ENCODE measurements around the gene TIMP3.

The TIMP3 gene

DNA sequence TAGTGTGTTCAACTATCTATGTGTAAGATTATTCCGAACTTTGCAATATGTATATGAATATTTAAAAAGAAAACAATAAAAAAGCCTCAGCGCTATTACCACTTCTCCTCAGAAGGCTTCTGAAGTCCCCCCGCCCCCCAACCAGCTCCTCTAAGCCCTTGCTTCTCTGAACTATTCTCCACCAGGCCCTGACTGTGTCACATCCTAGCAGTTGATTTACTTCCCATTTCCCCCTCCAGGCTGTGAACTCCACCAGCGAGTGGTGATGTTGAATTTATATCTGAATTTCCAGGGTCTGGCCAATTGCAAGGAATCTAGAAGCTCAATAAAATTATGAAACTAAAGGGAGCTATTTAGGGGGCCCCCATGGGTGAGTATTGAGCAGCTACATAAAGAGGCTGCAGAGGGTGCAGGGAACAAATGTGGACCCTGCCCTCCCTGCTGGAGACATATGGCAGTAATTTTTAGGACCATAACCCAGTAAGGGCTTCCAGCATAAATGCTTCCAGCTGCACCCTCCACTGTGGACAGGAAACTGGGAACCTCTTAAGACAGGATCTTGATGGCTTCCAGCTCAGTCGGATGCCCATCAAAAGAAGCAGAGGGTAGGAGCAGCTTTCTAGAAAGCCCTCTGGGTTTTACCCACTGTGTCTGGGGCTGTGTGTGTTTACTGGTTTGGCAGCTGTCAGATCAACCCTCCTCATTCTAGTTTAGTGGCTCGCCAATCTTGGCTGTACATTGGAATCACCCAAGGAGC lies 81.4 kb downstream of the TIMP3 start:
- H3K9me3 Mint-ChIP-seq, result no peaks in the 10 kb centered on the region
- H3K4me1 Mint-ChIP-seq, result peaks cover 13% of the 10 kb centered on the region
- ATAC-seq, result no peak
- H3K27me3 Mint-ChIP-seq, result peaks cover 28% of the 10 kb centered on the region
- no peak overlapping the region for H3K27ac Mint-ChIP-seq
- no peaks in the 10 kb centered on the region for H3K36me3 Mint-ChIP-seq
- no peak overlapping the region for H3K4me3 Mint-ChIP-seq

DNA sequence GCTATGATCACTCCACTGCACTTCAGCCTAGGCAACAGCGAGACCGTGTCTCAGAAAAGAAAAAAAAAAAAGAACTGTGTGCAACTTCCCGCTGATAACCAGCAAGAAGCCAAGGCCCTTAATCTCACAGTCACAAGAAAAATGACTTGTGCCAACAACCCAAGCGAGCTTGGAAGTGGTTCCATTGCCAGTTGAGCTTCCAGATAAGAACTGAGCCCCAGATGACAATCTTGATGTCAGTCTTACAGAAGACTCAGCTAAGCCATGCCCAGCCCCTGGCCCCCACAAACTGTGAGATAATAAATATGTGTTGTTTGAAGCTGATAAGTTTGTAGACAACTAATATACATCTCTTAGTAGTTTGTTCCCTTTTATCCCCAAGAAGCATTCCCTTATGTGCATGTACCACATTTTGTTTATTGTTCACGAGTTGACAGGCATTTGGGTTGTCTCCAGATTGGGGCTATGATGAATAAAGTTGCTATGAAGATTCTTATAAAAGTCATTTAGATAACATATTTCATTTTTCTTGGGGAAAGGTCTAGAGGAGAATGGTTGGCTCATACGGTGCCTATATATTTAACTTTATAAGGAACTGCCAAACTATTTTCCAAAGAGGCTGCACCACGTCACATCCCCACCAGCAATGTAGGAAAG lies 85.9 kb downstream of the TIMP3 start:
- H3K27ac Mint-ChIP-seq, result no peak overlapping the region
- ATAC-seq, result no peak
- H3K9me3 Mint-ChIP-seq, result no peaks in the 10 kb centered on the region
- peaks cover 5% of the 10 kb centered on the region for H3K27me3 Mint-ChIP-seq
- H3K4me1 Mint-ChIP-seq, result no peaks in the 10 kb centered on the region
- H3K36me3 Mint-ChIP-seq, result no peaks in the 10 kb centered on the region
- no peak overlapping the region for H3K4me3 Mint-ChIP-seq

DNA sequence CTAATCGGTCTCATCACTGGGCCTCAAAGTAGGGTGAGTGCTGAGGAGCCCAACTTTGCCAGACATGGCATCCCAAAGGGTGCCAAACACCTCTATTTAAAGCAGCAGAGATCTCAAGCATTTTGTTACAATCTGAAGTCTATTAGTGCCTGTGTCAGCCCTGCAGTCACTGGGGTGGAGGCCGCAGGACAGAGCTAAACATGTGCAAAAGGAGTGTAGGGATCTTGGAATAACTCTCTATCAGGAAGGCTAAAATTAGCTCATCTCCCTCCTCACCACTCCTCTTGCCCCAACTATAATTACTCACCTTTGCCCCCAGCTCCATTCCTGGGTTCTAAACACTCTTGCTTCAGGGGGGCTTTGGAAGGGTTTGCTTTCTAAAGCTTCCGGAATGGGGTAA lies 87.5 kb downstream of the TIMP3 start:
- Mint-ChIP-seq H3K4me1 (no peaks in the 10 kb centered on the region), H3K9me3 (no peaks in the 10 kb centered on the region), H3K27me3 (peaks cover 14% of the 10 kb centered on the region), H3K27ac (no peak overlapping the region), H3K4me3 (no peak overlapping the region), H3K36me3 (no peaks in the 10 kb centered on the region)
- no peak for ATAC-seq

DNA sequence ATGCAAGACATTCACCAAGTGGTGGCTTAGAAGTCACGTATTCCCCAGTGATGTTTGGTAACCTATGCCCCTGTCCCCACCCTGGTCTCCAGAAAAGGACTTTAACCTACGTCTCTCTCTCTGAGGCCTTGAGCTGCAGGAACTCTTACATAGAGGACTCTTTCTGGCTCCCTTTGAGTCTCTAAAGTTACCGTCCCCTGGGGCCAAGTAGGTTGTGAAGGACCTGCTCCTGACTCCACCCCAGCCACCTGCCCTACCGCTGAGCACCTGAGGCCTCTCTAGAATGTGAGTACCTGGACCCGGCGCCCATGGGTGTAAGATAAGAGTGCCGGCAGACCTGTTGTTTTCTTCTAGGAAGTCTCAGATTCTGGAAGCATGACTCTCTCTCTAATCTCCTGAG lies 95.4 kb downstream of the TIMP3 start:
- Mint-ChIP-seq H3K4me3 (no peak overlapping the region), H3K27ac (no peak overlapping the region), H3K27me3 (peaks cover 14% of the 10 kb centered on the region), H3K4me1 (no peaks in the 10 kb centered on the region), H3K36me3 (no peaks in the 10 kb centered on the region), H3K9me3 (no peaks in the 10 kb centered on the region)
- ATAC-seq, result no peak

DNA sequence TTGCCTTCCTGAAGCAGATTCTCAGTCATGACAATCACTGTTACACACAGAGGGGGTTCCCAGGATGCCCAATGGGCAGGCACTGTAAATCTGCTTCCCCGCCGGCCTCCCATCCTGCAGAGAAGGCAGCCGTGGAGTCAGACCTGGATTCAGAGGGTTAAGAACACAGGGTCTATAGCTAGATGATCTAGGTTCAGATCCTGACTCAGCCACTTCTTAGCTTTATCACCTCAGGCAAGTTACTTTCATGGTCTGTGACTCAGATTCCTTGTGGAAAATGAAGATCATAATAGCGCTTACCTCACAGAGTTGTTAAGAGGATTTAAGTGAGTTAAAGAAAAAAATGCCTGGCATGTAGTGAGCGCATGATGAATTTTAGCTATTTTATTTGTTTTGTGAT lies 95.9 kb downstream of the TIMP3 start:
- ATAC-seq, result no peak
- Mint-ChIP-seq H3K4me1 (no peaks in the 10 kb centered on the region), H3K27ac (no peak overlapping the region), H3K4me3 (no peak overlapping the region), H3K27me3 (peaks cover 10% of the 10 kb centered on the region), H3K36me3 (no peaks in the 10 kb centered on the region), H3K9me3 (no peaks in the 10 kb centered on the region)

DNA sequence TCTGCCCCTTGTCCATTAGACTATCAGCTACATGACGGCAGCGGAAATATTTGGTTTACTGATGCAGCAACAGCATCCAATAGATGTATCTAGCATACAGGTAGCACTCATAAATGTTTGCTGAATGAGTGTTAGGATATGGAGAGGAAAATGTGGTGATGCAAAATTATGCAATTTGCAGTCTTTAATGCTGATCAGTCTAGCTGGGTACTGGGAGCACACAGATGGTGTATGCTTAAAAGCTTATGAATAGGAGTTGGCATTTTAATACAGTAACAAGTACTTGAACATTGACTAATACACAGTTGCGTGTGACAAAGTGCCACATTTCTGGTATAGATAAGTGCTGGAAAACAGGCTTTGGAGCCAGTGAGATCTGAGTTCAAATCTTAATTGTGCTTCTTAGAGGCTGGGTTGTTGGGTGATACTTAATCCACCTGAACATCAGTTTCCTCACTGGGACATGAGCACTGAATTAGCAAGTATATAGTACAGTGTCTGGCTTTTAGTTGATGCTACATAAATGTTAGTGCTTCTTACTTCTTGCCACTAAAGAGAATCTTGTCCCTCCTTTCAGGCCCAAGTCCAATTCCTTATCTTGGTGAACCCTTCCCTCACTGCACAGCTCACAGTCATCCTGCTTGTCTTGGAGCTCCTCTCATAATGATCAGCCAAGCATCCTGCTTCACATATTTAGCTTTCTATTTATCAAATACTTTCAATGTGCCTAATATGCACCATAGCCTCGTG lies 99.6 kb downstream of the TIMP3 start:
- H3K9me3 Mint-ChIP-seq, result no peaks in the 10 kb centered on the region
- no peak overlapping the region for H3K27ac Mint-ChIP-seq
- no peak for ATAC-seq
- no peak overlapping the region for H3K4me3 Mint-ChIP-seq
- no peaks in the 10 kb centered on the region for H3K4me1 Mint-ChIP-seq
- H3K36me3 Mint-ChIP-seq, result no peaks in the 10 kb centered on the region
- H3K27me3 Mint-ChIP-seq, result no peaks in the 10 kb centered on the region

DNA sequence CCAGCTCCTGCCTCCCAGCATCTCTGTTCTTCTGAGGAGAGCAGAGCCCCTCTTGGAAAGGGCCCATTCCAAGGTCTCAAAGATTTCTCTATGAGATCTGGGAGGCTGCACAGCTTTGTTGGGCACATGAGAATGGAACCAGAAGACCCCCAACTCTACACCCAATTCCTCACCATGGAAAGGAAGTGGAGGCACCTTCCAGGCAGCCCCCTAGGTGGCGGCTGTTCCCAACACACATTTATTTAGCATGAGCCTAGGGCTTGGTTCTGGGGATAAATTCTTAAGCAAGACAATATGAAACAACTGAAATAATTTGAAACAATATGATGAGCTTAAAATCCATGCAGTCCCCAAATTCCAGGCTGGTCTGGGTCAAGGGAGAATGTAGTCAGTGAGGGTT lies 100.4 kb downstream of the TIMP3 start:
- H3K9me3 Mint-ChIP-seq, result no peaks in the 10 kb centered on the region
- no peak for ATAC-seq
- no peaks in the 10 kb centered on the region for H3K4me1 Mint-ChIP-seq
- H3K4me3 Mint-ChIP-seq, result no peak overlapping the region
- H3K27me3 Mint-ChIP-seq, result no peaks in the 10 kb centered on the region
- no peaks in the 10 kb centered on the region for H3K36me3 Mint-ChIP-seq
- no peak overlapping the region for H3K27ac Mint-ChIP-seq

DNA sequence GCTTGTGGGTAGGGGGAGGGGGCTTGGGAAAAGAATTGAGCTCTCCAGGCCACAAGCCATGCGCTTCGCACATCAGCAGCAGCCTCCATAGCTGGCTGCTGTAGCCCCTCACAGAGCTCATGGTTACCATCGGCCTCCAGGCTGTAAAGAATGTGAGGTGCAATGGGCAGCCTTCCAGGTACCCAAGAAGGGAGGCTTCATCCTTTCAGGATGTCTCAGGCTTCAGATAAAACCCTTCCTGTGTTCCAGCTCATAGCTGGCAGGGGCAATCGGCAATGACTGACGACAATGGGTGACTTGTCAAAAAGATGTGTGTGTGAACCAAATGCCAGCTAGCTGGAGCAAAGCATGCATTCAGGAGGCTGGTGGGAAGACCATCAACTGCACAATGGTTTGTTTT lies 102.0 kb downstream of the TIMP3 start:
- ATAC-seq, result no peak
- H3K9me3 Mint-ChIP-seq, result no peaks in the 10 kb centered on the region
- no peaks in the 10 kb centered on the region for H3K27me3 Mint-ChIP-seq
- no peaks in the 10 kb centered on the region for H3K4me1 Mint-ChIP-seq
- no peak overlapping the region for H3K27ac Mint-ChIP-seq
- H3K4me3 Mint-ChIP-seq, result no peak overlapping the region
- H3K36me3 Mint-ChIP-seq, result no peaks in the 10 kb centered on the region

DNA sequence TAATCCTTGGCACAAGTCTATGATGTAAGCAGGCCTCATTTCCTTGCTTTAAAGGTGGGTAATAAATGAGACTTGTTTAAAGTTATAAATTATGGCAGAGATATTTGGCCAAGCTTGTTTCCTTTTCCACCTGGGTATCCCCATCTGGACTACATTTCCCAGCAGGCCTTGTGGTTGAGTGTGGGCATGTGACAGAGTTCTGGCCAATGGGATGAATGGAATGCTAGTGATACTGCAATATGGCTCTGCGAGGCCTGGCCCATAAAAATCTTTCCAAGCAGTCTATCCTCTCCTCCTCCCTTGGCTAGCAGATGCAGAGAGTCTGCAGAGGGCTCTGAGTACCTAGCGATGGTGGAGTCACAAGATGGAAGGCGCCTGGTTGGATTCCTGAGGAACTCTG lies 102.5 kb downstream of the TIMP3 start:
- Mint-ChIP-seq H3K27ac (no peak overlapping the region), H3K9me3 (no peaks in the 10 kb centered on the region), H3K36me3 (no peaks in the 10 kb centered on the region), H3K4me1 (no peaks in the 10 kb centered on the region), H3K27me3 (no peaks in the 10 kb centered on the region), H3K4me3 (no peak overlapping the region)
- no peak for ATAC-seq

DNA sequence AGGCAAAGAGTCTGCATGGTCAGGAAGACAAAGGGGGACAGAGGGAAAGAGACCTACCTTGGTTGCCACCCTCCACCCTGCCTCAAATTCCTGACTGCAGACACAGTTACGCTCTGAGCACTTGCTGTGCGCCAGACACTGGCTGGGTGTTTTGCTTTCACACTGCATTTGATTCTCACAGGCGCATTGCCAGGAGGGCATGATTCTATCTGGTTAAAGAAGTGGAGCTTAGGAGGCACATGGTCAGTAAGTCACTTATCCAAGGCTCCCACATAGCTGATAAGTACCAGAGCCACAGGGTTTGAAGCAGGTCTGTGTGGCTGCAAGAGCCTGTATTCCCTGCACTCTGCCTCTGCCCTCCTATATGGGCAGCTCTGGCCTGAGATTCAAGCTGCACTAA lies 103.9 kb downstream of the TIMP3 start:
- Mint-ChIP-seq H3K4me1 (no peaks in the 10 kb centered on the region), H3K4me3 (no peak overlapping the region), H3K27ac (no peak overlapping the region), H3K36me3 (no peaks in the 10 kb centered on the region), H3K9me3 (no peaks in the 10 kb centered on the region), H3K27me3 (no peaks in the 10 kb centered on the region)
- no peak for ATAC-seq

DNA sequence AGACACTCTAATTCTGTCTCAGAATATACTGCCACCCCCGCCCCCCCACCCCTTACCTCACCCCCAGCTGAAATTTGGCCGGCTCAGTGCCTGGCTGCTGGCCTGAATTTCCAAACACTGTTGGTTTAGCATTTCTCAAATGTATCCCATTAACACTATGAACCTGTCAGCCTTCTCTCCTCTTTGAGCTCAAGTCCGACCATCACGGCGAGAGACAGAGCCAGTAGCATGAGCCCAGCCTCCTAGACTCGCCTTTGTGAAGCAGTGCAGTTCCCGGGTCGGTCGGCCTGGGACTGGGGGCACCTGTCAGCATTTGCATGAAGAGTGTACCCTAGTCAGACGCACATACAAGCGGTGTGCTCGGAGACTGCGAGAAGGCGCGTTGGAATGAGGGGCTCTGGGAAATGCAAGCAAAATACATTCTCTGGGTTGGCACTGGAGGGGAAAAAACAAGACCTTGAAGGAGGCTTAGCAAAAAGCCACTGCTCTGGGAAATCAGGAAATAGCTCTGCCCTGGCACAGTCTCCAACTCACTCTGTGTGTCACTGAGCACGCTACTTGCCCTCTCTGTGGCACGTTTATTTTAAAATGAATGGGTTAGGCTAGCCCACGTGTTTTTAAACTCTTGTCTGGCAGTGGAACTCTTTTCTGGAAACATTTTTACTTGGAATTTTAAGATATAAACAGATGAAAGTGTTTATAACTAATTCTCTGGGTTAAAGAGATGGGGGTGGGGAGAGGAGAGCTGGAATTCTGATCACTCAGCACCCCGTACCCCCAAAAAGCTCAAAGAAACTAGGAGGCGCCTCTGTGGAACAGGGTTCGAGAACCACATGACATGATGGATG lies 108.3 kb downstream of the TIMP3 start:
- Mint-ChIP-seq H3K9me3 (no peaks in the 10 kb centered on the region), H3K27me3 (peaks cover 9% of the 10 kb centered on the region)

DNA sequence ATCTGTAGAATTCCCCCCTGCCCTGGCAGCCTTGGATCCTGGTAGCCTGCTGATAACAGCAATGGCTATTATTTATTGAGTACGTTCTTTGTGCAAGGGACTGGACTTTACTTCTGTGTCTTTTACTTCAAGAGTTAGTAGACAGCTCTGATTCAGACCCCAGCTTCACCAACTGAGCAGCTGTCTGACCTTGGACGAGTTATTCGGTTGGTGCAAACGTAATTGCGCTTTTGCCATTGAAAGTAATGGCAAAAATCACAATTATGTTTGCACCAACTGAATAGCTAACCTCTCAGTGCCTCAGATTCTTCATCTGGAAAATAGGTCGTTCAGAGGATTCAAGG lies 108.9 kb downstream of the TIMP3 start:
- Mint-ChIP-seq H3K27me3 (peaks cover 9% of the 10 kb centered on the region), H3K4me1 (no peaks in the 10 kb centered on the region), H3K36me3 (no peaks in the 10 kb centered on the region), H3K9me3 (peaks cover 2% of the 10 kb centered on the region), H3K4me3 (no peak overlapping the region), H3K27ac (no peak overlapping the region)
- no peak for ATAC-seq

More for the DNA sequence above, 108.3 kb downstream of the TIMP3 start:
- Mint-ChIP-seq H3K36me3 (no peaks in the 10 kb centered on the region), H3K27ac (no peak overlapping the region), H3K4me1 (no peaks in the 10 kb centered on the region), H3K4me3 (no peak overlapping the region)
- ATAC-seq, result no peak

DNA sequence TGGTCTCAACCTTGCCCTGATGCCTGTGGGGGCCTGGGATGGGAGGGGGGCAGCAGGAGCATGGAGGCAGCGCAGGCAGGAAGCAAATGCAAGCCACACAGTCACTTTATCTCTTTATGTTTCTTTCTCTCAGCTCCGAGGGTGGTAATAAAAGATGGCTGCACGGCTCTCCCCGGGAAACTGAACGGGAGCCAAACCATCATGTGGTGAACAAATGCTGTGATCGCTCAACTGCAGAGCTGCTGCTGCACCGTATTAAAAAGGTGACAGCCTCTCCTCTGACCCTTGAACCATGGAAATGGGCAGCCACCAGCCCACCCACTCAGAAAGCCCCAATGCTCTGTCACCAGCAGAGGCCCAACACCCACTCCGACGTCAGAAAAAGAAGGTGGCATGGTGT lies 110.0 kb downstream of the TIMP3 start:
- H3K36me3 Mint-ChIP-seq, result no peaks in the 10 kb centered on the region
- no peaks in the 10 kb centered on the region for H3K4me1 Mint-ChIP-seq
- H3K4me3 Mint-ChIP-seq, result no peak overlapping the region
- peaks cover 4% of the 10 kb centered on the region for H3K9me3 Mint-ChIP-seq
- no peak for ATAC-seq
- H3K27ac Mint-ChIP-seq, result no peak overlapping the region
- peaks cover 9% of the 10 kb centered on the region for H3K27me3 Mint-ChIP-seq
